Measurements from ENCODE around the gene GPR42.

GRCh38 chr19:35353635-35354034 lies 17.2 kb upstream of the GPR42 start:
- TF ChIP-seq CTCF (tag by site-specific recombination; IDR thresholded peaks at IDR 0.05) (no peak), ZBTB49 (tag by site-specific recombination; IDR thresholded peaks at IDR 0.05; ENCODE audit: low read depth) (no peak), PRDM4 (tag by site-specific recombination; IDR thresholded peaks at IDR 0.05) (no peak), ZNF274 (IDR thresholded peaks at IDR 0.05; ENCODE audit: low read length) (no peak), ZNF274 (tag by site-specific recombination; IDR thresholded peaks at IDR 0.05; ENCODE audit: borderline replicate concordance) (no peak)
